ENCODE measurements around the gene VPS37D.
"Not testable (repeated sequence)": the region's sequence is repeated elsewhere in the genome, so short reads cannot be mapped to it uniquely, and the experiment has no call there.

VPS37D gene

GRCh38 chr7:73646785-73647724 lies 20.6 kb upstream of the VPS37D start:
- no peak for DNase-seq

DNA sequence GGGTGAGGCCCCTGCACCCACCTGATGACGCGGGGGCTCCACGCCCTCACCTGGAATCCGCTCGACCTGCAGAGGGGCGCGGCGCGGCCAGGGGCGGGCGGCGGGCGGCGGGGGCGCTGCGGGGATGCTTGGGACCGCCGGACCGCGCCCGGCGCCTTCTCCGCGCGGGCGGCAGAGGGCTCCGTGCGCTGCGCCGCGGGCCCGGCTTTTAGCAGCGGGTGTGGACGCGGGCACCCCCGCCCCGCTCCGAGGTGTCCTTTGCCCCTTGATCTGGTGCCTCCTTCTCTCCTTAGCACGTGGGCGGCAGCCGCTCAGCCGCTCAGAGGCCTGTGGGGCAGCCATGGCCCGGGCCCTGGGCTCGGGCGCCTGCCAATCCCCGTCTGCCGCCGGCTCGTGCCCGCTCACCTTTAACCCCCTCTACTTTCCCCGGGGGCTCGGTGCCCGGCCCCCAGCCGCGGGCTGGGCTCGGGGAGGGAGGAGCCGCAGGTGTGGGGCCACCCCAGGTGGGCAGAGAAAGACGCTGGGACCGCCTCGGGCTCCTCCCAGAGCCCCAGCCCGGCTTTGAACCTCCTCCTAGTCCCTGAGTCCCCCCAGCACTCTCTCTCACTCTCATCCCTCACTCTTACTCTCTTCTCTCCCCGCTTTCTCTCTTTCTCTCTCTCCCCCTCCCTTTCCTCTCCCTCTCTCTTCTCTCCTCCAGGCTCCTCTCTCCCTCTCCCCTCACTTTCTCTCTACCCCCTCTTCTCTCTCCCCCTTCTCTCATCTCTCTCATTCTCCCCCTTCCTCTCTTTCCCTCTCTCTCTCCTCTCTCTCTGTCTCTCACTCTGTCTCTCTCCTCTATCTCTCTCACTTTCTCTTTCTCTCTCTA lies 19.7 kb upstream of the VPS37D start:
- peak; percentile 51 for DNase-seq

- DNase-seq = no peak
These were observed 18.9 kb upstream of the VPS37D start for GRCh38 chr7:73648593-73649332.

DNA sequence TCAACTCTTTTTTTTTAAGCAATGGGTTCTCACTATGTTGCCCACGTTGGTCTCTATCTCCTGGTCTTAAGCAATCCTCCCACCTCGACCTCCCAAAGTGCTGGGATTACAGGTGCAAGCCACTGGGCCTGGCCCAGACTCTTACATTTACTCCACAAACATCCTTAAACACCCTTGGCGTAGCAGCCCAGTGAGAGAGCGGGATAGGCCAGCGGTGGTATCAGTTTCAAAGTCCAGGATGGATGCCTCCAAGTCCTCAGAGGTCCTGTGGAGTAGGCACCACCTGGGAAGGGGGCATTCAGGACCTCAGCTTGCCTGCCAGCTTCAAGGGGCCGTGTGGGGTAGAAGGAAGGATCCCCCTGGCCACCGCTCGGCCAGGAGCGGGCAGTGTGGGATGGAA lies 18.1 kb upstream of the VPS37D start:
- no peak for DNase-seq

- no peak for DNase-seq
These were observed 17.1 kb upstream of the VPS37D start for GRCh38 chr7:73650524-73650923.

- no peak for DNase-seq
These were observed 15.1 kb upstream of the VPS37D start for GRCh38 chr7:73652541-73652949.

DNA sequence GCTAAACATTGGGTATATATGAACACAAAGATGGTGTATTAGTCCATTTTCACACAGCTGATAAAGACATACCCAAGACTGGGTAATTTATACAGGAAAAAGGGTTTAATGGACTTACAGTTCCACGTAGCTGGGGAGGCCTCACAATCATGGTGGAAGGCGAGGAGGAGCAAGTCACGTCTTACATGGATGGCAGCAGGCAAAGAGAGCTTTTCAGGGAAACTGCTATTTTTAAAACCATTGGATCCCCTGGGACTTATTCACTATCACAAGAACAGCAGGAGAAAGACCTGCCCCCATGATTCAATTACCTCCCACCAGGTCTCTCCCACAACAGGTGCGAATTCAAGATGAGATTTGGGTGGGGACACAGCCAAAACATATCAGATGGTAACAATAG lies 12.3 kb upstream of the VPS37D start:
- not testable (repeated sequence) for DNase-seq

DNA sequence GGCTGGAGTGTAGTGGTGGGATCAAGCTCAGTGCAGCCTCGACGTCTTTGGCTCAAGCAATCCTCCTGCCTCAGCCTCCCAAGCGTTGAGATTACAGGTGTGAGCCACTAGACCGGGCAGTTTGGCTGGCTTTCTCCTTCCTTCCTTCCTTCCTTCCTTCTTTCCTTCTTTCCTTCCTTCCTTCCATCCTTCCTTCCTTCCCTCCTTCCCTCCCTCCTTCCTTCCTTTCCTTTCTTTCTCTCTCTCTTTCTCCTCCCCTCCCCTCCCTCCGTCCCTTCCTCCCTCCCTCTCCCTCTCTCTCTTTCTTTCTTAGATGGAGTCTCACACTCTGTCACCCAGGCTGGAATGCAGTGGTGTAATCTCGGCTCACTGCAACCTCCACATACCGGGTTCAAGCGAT lies 7.6 kb upstream of the VPS37D start:
- no peak for DNase-seq

GRCh38 chr7:73660594-73660993 lies 7.0 kb upstream of the VPS37D start:
- not testable (repeated sequence) for DNase-seq

GRCh38 chr7:73663033-73663432 lies 4.6 kb upstream of the VPS37D start:
- DNase-seq = no peak

- DNase-seq = no peak
These were observed 663 bp downstream of the VPS37D start for GRCh38 chr7:73668103-73668885.

DNA sequence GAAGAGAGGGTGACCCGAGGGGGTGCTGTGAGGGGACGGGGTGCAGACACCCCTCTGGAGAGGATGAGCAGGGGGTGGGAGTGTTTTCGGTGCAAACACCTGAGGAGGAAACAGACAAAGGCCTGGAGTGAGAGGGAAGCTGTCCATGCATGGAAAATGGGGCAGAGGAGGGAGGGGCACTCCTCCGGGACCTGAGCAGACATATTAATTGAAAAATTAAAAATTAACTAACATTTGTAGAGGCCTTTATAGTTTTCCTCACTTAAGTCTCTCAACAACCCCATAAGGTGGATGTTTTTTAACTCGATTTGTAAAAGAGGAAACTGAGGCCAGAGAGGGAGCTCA lies 1.2 kb downstream of the VPS37D start:
- DNase-seq = peak; percentile 29

- no peak for DNase-seq
These were observed 1.7 kb downstream of the VPS37D start for GRCh38 chr7:73669288-73669701.

DNA sequence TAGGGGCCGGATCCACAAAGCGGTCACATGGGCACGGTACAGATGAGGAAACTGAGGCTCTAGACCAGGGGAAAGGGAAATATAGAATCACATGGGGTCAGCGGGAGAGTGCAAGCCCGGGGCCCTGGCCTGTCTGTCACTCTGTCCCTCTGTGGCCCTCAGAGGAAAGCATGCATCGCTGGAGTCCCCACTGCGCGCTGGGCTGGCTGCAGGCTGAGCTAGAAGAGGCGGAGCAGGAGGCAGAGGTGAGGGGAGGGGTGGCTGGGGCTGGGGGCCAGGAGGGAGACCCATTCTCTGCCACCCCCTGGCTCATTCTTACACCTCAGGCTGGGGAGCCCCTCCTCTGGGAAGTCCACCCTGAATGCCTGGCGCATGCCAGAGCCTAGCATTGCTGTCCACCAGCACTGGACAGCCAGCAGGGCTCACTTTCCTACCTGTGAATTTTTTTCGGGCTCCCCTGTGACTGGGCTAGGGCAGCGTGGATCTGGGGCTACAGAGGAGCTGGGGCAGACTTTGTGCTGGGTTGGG lies 2.3 kb downstream of the VPS37D start:
- no peak for DNase-seq

GRCh38 chr7:73671322-73671661 lies 3.7 kb downstream of the VPS37D start:
- DNase-seq = no peak

- no peak for DNase-seq
These were observed 4.3 kb downstream of the VPS37D start for GRCh38 chr7:73671857-73672445.

- no peak for DNase-seq
These were observed 7.0 kb downstream of the VPS37D start for GRCh38 chr7:73674468-73675124.

- DNase-seq = not testable (repeated sequence)
These were observed 8.4 kb downstream of the VPS37D start for GRCh38 chr7:73676062-73676461.

- DNase-seq = no peak
These were observed 11.2 kb downstream of the VPS37D start for GRCh38 chr7:73678862-73679261.

- no peak for DNase-seq
These were observed 12.1 kb downstream of the VPS37D start for GRCh38 chr7:73679709-73680108.

DNA sequence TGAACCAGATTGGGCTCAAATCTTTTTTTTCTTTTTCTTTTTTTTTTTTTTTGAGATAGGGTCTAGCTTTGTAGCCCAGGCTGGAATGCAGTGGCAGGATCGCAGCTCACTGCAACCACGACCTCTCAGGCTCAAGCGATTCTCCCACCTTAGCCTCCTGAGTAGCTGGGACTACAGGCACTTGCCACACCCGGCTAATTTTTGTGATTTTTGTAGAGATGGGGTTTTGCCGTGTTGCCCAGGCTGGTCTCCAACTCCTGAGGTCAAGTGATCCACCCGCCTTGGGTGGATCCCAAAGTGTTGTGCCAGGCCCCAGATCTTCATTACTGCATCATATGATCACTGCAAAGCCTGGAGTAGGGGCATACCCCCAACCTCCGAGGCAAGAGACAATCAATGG lies 12.9 kb downstream of the VPS37D start:
- no peak for DNase-seq

All from DMS79 treated with DMSO at 0.1 percent for 48 hours (cell line).